Smooth muscle cell of the brain vasculature (primary cell): ENCODE results near the gene TBXAS1.
"Not testable (repeated sequence)": the region's sequence is repeated elsewhere in the genome, so short reads cannot be mapped to it uniquely, and the experiment has no call there.

Source experiments
- DNase-seq: peaks from one replicate; pipeline ENCODE4 v3.0.0-alpha.2; 2012; ENCODE audit warnings: low read depth, low spot score

TBXAS1 gene

DNA sequence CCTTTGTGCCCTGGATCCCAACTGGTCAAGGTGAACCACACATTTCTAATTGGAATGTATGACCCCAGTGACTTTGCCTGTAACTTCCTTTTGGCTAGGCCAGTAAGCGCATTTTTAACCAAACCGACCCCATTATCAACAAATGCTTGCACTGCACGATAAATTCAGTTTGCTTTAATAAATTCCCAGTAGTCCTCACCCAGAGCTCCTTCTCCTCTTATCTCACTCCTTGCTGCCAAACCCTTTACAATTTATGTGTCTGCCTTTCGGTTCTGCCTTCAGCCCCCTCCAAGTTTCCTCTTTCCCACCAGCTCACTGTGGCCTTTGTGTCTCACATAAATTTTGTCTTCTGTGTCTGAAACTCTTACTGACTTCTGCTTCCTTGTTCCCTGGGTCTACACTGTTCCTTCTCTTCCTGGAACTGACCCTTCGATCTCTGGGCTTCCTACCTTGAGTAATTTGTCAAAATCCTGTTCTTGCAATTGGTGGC is 59.0 kb downstream of the TBXAS1 start:
- DNase-seq: no peak

GRCh38 chr7:139889186-139889871 is 60.3 kb downstream of the TBXAS1 start:
- DNase-seq: no peak

DNA sequence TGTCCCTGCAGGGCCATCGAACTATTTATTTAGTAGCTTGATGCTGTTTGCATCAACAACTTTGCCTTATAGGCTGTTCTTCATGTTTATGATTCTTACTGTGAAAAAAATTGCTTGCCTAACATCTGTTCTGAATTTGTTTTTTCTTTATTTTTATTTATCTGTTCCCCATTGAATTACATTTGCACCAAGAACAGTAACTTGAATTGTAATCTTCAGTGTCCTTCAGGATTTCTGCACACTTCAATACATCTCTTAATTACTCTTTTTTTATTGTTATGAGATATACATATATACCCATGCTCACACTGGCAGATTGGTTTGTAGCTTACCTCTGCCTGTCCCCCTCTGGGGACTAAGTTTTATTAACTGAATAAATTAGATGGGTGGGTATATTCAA is 64.4 kb downstream of the TBXAS1 start:
- DNase-seq: no peak

- DNase-seq: no peak
These were observed 64.9 kb downstream of the TBXAS1 start for GRCh38 chr7:139893999-139894398.

GRCh38 chr7:139895141-139895829 is 66.2 kb downstream of the TBXAS1 start:
- DNase-seq: no peak

- no peak for DNase-seq
These were observed 67.2 kb downstream of the TBXAS1 start for GRCh38 chr7:139896288-139896687.

DNA sequence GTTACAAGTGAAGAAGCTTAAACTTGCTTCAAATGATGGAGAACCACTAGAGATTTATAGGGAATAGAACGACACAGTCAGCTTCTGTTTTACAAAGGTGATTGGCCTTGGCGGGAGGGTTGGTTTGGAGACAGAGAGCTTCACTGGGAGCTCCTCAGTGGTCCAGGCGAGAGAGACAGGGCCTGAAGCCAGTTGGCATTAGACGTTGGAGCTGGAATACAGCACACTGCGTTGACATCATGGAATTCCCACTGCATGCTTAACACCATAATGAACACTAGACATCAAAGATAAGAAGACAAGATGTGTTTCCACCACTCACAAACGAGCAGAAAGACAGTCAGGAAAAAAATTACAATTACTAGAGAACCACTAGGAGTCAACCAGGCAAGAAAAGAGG is 67.8 kb downstream of the TBXAS1 start:
- DNase-seq: no peak

DNA sequence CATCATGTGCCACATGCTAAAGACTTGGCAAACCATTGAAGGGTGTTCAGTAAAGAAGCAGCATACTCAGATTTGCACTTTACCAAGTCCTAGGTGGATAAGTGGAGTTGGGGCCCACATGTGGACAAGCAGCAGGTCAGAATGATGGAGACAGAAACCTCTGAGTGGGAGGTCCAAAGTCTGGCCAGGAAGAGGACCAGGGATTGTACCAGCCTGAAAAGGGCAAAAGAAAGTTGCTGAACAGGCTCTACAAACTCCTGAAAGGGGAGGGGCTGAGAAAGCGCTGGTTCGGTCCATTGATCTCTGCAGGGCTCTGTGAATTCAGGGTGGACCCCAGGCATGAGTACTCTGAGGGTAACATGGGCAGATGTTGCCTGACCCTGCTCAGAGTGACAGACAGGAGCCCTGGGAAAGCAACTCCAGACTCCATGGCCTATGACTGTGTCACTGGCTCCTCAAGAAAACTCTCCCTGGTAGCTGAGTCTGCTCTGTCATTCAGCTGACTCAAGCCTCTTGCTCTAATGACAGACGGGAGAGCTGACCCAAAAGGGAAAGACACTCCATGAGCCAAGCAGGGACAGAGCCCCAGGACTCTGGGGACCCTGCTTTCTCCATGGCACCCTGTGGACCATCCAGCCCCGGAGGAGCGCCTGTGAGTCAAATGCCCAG is 68.5 kb downstream of the TBXAS1 start:
- no peak for DNase-seq

- no peak for DNase-seq
These were observed 69.4 kb downstream of the TBXAS1 start for GRCh38 chr7:139898483-139898882.

DNA sequence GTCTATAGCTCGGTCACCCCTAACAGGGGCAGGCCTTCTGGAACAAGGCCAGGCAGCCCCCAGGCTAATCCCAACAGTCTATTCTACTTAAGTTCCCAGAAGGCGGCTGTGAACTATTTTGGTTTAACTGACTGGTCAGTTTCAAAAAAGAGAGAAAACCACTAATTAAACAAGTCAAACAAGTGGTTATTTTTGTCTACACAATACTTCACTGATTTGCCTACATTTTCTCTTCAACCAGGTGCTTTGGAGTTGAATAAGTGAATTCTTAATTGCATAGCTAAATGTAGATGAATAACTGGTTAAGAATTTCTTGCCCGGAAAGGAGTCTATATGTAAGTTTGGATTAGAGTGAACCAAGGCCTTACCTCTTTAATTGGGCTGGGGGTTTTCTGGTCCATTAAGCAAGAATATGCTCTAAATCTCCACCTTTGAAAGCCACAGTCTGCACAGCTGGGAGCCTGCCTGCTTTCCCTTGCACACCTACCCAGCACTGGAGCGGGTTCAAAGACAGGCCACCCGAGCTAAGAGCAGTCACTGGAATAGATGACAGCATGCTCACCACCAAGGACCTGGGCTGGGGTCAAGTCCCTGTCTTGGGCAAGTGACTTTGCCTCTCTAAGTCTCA is 70.4 kb downstream of the TBXAS1 start:
- DNase-seq: no peak

GRCh38 chr7:139900326-139900725 is 71.3 kb downstream of the TBXAS1 start:
- DNase-seq: no peak

- no peak for DNase-seq
These were observed 72.2 kb downstream of the TBXAS1 start for GRCh38 chr7:139901056-139901795.

DNA sequence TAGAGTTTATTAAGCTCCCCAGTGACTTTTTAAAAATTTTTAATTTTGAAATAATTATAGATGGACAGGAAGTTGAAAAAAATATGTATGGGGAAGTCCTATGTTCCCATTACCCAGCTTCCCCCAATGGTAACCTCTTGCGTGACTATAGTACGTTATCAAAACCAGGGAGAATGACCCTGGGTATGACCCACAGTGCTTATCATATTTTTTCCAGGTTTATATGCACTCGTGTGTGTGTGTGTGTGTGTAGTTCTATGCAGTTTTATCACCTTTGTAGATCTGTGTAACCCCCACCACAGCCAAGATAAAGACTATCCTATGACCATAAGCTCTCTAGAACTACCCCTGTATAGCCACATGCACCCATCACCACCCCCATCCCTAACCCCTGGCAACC is 72.8 kb downstream of the TBXAS1 start:
- no peak for DNase-seq

GRCh38 chr7:139902436-139903102 is 73.5 kb downstream of the TBXAS1 start:
- DNase-seq: no peak

GRCh38 chr7:139903103-139903477 is 74.0 kb downstream of the TBXAS1 start:
- DNase-seq: not testable (repeated sequence)

- DNase-seq: no peak
These were observed 77.8 kb downstream of the TBXAS1 start for GRCh38 chr7:139906879-139907278.

GRCh38 chr7:139908792-139909191 is 79.7 kb downstream of the TBXAS1 start:
- no peak for DNase-seq

- no peak for DNase-seq
These were observed 80.5 kb downstream of the TBXAS1 start for GRCh38 chr7:139909379-139910050.

- DNase-seq: no peak
These were observed 84.2 kb downstream of the TBXAS1 start for GRCh38 chr7:139913021-139913844.

GRCh38 chr7:139913845-139914135 is 84.7 kb downstream of the TBXAS1 start:
- no peak for DNase-seq
